Nephron (organoid): ENCODE measurements around the gene NUP50.

Experiments
- H3K27ac Mint-ChIP-seq, 3 experiments: 2 replicates each; pipeline ENCODE4 v1.8.0; 2020; ENCODE audit warnings: mixed read lengths in 3 of 3, mild to moderate bottlenecking in 2 of 3, moderate library complexity in 1 of 3
- H3K27me3 Mint-ChIP-seq: 2 replicates; pipeline ENCODE4 v1.8.0; 2021; ENCODE audit warnings: low read depth, mild to moderate bottlenecking, moderate library complexity, mixed read lengths
- H3K36me3 Mint-ChIP-seq: 2 replicates; pipeline ENCODE4 v1.8.0; 2020; ENCODE audit warnings: low read depth, mixed read lengths
- H3K4me1 Mint-ChIP-seq: 2 replicates; pipeline ENCODE4 v1.8.0; 2020; ENCODE audit warnings: mixed read lengths
- H3K4me3 Mint-ChIP-seq, 3 experiments: 2 replicates each; pipeline ENCODE4 v1.8.0; 2020; ENCODE audit warnings: mild to moderate bottlenecking in 3 of 3, mixed read lengths in 3 of 3, moderate library complexity in 2 of 3
- H3K9me3 Mint-ChIP-seq: 2 replicates; pipeline ENCODE4 v1.8.0; 2020; ENCODE audit warnings: mixed read lengths
- CTCF ChIP-seq, 3 experiments: fragments of 200-600 bp; sonication (generic); IDR thresholded peaks; one replicate each; pipeline ENCODE4 v1.5.0; 2021; ENCODE audit warnings: antibody characterized with exemption in 3 of 3; ENCODE audit not compliant: unreplicated experiment in 3 of 3

NUP50 gene

DNA sequence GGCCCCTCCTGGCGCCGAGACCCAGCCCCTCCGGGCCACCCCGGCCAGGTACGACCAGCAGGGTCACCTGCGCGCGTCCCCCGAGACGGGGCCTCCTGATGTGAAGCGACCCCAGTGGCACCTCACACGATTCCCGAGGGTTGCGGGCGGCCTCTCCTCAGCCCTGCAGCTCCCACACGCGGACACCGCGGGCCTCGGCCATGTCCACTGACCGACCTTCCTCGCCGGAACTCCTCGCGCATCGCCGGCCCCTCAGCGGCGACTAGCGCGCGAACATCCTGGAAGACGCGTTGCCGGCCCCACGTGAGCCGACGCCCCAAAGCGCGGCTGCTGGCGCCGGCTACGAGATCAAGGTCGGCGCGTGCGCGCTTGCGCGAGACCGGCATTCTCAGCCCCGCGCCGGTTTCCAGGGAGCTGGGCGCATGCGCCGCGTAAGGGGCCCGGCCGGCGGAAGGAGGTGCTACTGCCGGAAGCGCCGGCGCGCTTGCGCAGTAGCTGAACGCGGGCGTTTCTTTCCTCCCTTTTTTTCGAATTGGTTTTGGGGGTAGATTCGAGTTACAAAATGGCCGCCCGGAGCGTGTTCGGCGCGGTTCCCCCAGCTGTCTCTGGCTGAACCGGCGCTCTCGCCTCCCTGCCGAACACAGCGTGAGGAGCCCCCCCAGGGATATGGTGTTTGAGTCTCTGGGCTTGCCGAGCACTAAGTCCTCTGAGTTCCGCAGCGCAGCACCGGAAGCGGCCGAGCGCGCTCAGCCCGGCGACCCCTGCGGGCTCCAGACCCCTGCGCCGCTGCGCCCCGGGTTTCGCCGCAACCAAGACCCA lies at the start of gene NUP50:
NUP50 (plus strand) TSS at position 475 of the 819 bp plus-strand sequence. CDS start 4,253 bp downstream, outside the sequence.
- peaks cover 18% of the 10 kb centered on the region for H3K36me3 Mint-ChIP-seq
- H3K27ac Mint-ChIP-seq, result peak within 1 kb of the TSS; percentile 89 to 96 (median 94)
- H3K27me3 Mint-ChIP-seq, result no peaks in the 10 kb centered on the region
- H3K9me3 Mint-ChIP-seq, result no peaks in the 10 kb centered on the region
- H3K4me3 Mint-ChIP-seq, result peak within 1 kb of the TSS; percentile 94 to 98 (median 98)
- H3K4me1 Mint-ChIP-seq, result peaks cover 35% of the 10 kb centered on the region
- TF ChIP-seq CTCF (IDR thresholded peaks at IDR 0.05; ENCODE audit: unreplicated experiment in 3 of 3), result no peak

- H3K27me3 Mint-ChIP-seq, result peaks cover 20% of the 10 kb centered on the region
- no peak overlapping the region for H3K4me3 Mint-ChIP-seq
- no peaks in the 10 kb centered on the region for H3K36me3 Mint-ChIP-seq
- peaks cover 17% of the 10 kb centered on the region for H3K9me3 Mint-ChIP-seq
- H3K27ac Mint-ChIP-seq, result no peak overlapping the region
- TF ChIP-seq CTCF (IDR thresholded peaks at IDR 0.05; ENCODE audit: unreplicated experiment in 3 of 3), result no peak
- peaks cover 6% of the 10 kb centered on the region for H3K4me1 Mint-ChIP-seq
These were observed 43.3 kb upstream of the NUP50 start for GRCh38 chr22:45120440-45120839.

DNA sequence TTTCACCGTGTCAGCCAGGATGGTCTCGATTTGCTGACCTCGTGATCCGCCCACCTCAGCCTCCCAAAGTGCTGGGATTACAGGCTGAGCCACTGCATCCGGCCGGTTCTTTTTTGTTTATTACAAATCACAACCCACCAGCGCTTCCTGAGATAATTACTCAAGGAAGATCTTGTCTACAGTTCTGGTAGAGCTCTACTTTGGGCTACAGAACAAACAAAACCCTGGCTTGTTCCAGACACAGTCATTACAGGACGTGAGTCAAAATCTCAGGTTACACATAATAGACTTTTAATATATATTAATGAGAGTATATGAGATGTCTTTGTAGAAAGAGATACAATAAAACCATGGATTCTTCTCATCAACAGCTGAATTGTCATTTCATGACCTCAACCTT lies 42.8 kb upstream of the NUP50 start:
- peaks cover 24% of the 10 kb centered on the region for H3K27me3 Mint-ChIP-seq
- no peaks in the 10 kb centered on the region for H3K36me3 Mint-ChIP-seq
- H3K4me3 Mint-ChIP-seq, result no peak overlapping the region
- H3K9me3 Mint-ChIP-seq, result peaks cover 17% of the 10 kb centered on the region
- no peak overlapping the region for H3K27ac Mint-ChIP-seq
- TF ChIP-seq CTCF (IDR thresholded peaks at IDR 0.05; ENCODE audit: unreplicated experiment in 3 of 3), result no peak
- peaks cover 7% of the 10 kb centered on the region for H3K4me1 Mint-ChIP-seq

DNA sequence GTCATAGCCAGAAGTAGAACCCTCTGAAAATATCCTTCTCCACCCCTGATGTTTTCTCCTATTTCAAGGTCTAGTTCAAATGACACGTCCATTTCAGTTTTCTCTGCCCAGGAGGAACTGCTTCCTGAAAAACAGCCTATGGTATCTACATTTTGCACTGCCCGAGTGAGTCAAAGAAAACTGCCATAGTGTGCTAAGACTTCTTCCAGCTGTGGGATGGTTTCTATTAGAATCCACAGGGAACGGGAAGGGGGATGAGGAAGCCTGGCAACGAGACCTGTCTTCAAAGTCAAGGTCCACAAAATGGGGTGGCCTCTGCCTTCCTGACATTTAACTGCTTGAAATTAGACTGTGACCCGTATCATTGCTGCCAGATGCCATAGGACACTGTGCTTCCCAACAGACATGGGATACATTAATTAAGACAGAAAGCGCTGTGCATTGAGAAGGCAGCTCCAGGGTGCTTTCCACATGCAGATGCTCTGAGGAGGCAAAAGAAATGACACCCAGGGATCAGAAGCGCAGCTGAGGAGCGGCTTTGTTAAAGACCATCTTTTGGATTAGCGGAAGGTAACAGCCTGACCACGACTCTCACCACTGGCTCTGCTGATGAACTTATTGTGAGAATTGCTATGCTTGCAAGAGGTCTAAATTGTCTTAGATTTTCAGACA lies 39.4 kb upstream of the NUP50 start:
- Mint-ChIP-seq H3K4me1 (peaks cover 7% of the 10 kb centered on the region), H3K36me3 (no peaks in the 10 kb centered on the region), H3K9me3 (peaks cover 5% of the 10 kb centered on the region), H3K27me3 (peaks cover 28% of the 10 kb centered on the region), H3K4me3 (no peak overlapping the region), H3K27ac (no peak overlapping the region)
- TF ChIP-seq CTCF (IDR thresholded peaks at IDR 0.05; ENCODE audit: unreplicated experiment in 3 of 3), result no peak

DNA sequence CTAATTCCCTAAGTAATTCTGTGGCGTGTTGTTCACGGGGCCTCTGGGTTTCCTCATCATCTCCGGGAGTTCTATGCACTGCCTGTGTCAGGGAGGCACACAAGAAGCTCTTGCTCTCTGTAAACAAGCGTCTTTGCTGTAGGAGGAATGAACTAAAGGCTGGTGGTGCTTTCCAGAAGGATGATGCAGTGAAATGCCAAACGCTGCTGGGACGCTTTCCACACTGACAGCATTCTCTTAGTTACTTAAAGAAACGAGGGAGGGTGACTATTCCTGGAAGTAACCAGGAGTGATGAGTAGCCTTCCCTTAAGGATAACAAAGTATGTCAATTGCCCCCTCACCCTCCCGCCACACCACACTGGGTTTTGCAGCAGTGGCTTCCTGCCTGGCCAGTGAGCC lies 38.5 kb upstream of the NUP50 start:
- H3K36me3 Mint-ChIP-seq, result no peaks in the 10 kb centered on the region
- peaks cover 24% of the 10 kb centered on the region for H3K27me3 Mint-ChIP-seq
- TF ChIP-seq CTCF (IDR thresholded peaks at IDR 0.05; ENCODE audit: unreplicated experiment in 3 of 3), result no peak
- peak overlapping the region in 1 of 3 experiments; percentile 24 for H3K4me3 Mint-ChIP-seq
- no peak overlapping the region for H3K27ac Mint-ChIP-seq
- no peaks in the 10 kb centered on the region for H3K9me3 Mint-ChIP-seq
- peaks cover 7% of the 10 kb centered on the region for H3K4me1 Mint-ChIP-seq
